GM12892 (cell line): ENCODE measurements around the gene DUOXA1.

Experiments used
- POLR2A ChIP-seq: IDR thresholded peaks from 2 replicates; pipeline ENCODE4 v1.6.1; 2011; ENCODE audit warnings: low read depth, low read length, control low read depth
- POLR2AphosphoS5 ChIP-seq: IDR thresholded peaks from 2 replicates; pipeline ENCODE4 v1.6.1; 2011; ENCODE audit warnings: low read depth, low read length, control low read depth
- TAF1 ChIP-seq: IDR thresholded peaks from 2 replicates; pipeline ENCODE4 v1.6.1; 2011; ENCODE audit warnings: low read depth, mild to moderate bottlenecking, control low read depth, low read length, borderline replicate concordance

- TF ChIP-seq TAF1 (no peak), POLR2A (no peak), POLR2AphosphoS5 (no peak)
These were observed 27.5 kb downstream of the DUOXA1 start for GRCh38 chr15:45102226-45102625.
